ENCODE results near the gene MAP2K6.

MAP2K6 gene

DNA sequence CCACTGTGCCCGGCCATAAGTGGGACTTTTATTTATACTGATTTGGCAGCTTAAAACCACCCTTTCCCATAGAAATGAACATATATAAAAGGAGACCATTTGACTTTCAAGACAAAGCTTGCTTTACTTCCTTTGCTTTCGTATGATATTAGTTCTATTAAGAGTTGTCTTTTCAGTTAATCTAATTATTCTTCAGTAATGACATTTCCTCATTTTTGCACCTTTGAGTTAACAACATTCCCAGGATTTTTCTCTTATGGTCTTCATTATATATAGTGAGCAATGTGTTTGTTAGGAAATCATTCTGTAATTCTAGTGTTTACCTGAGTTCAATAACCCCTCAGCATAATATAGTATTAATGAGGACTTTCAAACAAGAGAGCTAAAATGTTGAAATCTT is 173.8 kb downstream of the MAP2K6 start:
- DNase-seq = no peak

DNA sequence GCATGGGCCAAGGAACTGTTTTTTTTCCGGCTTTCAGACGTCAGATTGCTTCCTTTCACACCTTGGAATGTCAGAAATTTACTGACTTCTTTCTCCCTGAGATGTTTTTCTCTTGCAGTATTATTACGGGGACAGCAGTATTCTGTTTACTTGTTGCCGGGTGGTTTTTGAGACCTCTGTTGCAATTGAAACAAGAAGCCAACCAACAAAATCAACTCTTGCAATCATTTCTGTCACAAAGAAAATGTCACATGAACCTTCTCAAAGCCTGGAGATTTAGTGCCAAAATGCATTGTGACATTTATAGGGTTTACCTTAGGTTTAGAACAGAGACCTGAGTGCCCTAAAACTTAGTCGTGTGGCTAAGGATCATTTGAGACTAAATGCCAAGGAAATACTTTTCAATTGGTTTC is 174.3 kb downstream of the MAP2K6 start:
- DNase-seq = no peak

DNA sequence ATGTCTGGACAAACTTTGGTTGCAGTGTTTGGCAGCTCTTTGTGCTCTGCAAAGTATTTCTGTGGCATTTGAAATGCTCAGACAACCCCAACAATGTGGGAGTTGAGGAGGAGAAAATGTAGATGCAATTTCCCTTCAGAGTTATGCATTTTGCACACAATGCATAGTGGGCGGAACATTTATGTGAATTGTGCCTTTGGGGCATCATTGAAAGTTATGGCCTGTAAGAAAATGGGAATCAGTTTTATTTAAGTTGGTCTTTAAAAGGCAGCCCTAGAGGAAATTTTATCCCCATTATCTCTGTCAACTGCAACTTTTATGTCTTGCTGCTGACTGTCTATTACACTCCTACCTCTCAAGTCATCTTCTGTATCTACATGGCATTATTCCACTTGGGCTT is 176.2 kb downstream of the MAP2K6 start:
- no peak for DNase-seq

DNA sequence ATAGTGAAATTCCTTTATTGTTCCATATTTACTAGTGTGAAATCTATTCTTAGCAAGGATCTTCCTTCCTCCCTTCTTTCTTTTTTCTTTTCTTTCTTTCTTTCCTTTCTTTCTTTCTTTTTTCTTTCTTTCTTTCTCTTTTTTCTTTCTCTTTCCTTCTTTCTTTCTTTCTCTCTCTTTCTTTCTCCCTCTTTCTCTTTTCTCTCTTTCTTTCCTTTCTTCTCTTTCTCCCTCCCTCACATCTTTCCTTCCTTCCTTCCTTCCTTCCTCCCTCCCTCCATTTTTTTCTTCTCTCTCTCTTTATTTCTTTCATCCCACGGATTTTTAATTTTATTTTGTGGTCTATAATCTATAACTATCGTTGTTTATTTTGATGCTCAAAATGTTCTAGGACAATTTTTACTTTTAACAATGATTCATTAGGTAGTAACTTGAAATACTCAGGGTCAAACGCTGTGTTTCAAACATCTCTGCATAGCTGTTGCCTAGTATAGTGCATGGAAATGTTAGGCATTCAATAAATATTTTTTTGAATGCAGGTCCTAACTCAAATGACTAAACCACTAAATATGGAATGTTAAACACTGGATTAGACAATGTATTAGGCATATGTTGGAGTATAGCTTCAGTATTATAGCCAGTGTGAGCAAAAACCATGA is 178.3 kb downstream of the MAP2K6 start:
- no peak for DNase-seq

DNA sequence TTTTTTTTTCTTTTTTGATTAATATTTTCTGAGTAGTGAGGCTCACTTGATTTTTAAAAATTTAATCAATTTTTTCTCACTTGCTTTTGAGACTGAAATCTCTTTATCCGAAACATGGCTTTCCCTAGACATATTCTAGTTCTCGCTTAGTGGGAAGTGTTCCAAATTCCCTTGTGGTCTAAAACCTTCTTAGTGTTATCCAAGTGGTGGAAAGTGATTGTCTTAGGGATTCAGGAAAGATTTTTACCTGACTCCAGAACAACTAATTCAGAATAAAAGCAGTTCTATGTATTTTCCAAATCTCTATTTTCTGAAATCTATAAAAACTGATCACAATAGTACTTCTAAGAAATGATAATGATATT is 178.8 kb downstream of the MAP2K6 start:
- no peak for DNase-seq

DNA sequence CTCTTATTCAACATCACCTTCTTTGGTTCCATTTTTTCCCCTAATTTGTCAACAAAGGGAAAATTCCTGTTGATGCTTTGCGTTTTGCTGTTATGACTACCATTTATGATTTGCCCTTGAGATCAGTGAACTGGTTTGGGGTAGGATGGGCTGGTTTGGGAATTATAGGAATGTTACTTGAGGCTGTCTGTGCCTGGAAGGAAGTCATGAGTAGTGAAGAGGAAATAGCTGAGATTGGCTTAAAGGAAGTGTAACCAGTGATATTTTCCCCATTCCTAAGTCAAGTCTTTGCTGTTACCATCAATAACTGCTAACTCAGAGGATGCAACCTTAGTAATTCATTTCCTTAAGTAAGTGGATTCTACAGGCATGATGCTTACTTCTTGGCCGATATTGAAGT is 179.2 kb downstream of the MAP2K6 start:
- DNase-seq = no peak

DNA sequence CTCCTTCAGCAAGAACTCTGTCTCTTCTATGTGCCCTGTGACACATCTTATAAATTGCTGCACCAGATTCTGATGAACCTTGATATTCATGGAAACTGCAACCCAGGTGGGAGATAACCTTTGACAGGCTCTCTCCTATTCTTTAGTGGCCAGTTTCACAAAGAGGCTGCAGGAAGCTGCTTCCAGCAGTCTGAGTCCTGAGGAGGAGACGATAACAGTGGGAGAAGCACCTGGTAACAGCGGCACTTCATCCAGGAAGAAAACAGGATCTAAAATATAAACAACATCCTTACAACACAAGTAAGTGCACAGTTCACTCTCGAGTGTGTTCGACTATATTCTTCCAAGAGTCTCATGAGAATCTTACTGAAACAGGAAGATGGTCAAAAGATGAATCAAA is 180.1 kb downstream of the MAP2K6 start:
- no peak for DNase-seq

DNA sequence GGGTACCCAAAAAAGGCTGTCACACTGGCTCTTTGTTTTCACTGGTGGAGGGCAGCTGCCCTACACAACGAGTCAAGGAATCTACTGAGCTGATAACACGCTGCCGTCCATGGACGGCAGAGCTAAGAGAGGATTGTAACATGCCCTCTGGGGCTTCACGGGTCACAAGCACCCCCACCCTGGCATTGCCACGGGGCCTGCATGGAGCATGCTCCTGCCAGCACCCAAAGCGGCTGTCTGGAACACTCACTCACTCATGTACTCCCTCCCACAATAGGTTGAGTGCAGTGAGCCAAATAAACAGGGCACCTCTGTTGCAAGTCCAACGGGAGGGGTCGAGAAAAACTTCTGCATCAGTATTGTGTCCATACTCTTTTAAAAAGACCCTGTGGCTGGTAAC is 181.6 kb downstream of the MAP2K6 start:
- DNase-seq = no peak

DNA sequence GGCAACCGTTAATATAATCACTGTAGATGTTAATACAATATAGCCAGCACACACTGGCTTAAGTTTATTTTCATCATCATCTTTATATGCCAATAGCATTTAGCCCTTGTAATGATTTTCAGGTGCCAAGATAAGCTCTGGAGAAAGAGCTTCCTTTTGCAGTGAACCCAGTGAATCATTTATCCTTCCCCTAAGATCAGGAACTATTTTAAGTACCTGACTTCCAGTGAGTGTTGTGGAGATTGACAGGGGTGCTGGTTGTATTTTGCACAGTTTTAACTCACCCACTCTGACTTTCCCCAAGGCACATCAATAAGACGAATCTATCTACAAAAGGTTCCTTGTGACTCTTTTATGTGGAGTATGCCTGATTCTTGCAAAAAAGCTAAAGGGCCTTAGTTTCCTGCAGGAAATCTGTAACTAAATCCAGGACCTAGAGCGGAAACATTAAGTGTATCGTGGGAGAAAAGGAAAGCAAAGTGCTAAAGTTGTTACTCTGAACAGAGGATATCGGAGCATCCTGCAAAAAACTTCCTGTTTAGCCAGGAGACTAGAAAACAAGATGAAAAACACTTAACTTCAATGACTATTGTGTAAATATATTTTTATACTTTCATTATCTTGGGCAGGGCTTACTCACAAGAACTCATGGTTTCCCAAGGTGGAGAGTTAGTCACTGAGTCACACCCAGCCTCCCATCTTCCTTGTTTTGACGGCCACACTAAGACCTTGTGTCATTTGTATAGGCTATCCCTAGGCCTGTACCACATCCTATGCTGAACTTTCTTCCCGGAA is 183.6 kb downstream of the MAP2K6 start:
- no peak for DNase-seq

DNA sequence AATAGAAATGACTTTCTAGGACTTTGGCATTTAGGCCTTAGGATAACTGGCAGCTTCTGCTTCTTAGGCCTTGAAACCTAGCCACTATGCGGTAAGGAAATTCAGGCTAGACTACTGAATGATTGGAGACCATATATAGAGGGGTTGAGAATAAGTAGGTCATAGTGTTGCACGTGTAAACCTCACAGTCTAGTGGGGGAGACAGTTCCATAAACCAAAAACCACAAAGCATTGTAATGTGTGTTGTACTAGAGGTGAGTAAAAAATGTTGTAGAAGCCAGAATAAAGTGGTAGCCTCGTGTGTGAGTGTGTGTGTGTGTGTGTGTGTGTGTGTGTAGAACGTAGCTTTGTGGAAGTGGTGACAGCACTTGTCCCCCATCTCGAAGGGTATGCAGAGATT is 188.5 kb downstream of the MAP2K6 start:
- no peak for DNase-seq
